SU-DHL-6 (cell line): ENCODE results near the gene ABCA4.

ENCODE experiments used
- H2AFZ ChIP-seq: fragments of 200-600 bp; sonication (generic); 2 replicates; pipeline ENCODE4 v1.6.1; 2014; ENCODE audit warnings: low read depth, mild to moderate bottlenecking, moderate library complexity, mixed read lengths, antibody characterized with exemption, low read length; ENCODE audit not compliant: severe bottlenecking
- H3F3A ChIP-seq: fragments of 200-600 bp; shearing (Covaris generic); 2 replicates; pipeline ENCODE4 v1.6.0; 2016; ENCODE audit warnings: antibody characterized with exemption, mild to moderate bottlenecking; ENCODE audit not compliant: insufficient read depth
- H3K27ac ChIP-seq: fragments of 200-600 bp; sonication (generic); 2 replicates; pipeline ENCODE4 v1.5.1; 2016; ENCODE audit warnings: low read depth, mild to moderate bottlenecking, low read length, moderate library complexity, mixed read lengths
- H3K27me3 ChIP-seq: fragments of 200-600 bp; sonication (generic), shearing (Covaris generic); 2 replicates; pipeline ENCODE4 v1.6.0; 2014; ENCODE audit warnings: mild to moderate bottlenecking, low read length
- H3K36me3 ChIP-seq: fragments of 200-600 bp; sonication (generic); 2 replicates; pipeline ENCODE4 v1.6.1; 2014; ENCODE audit warnings: mild to moderate bottlenecking, low read length, mixed read lengths
- H3K4me2 ChIP-seq: fragments of 300-600, 200-600 bp; shearing (Covaris generic), sonication (generic); 2 replicates; pipeline ENCODE4 v1.6.0; 2014; ENCODE audit warnings: low read length, low read depth, mild to moderate bottlenecking; ENCODE audit not compliant: poor library complexity, severe bottlenecking
- H3K4me3 ChIP-seq: fragments of 200-600 bp; sonication (generic); 2 replicates; pipeline ENCODE4 v1.5.1; 2014; ENCODE audit warnings: antibody characterized with exemption, low read length, mild to moderate bottlenecking, mixed read lengths; ENCODE audit not compliant: insufficient read depth, poor library complexity, severe bottlenecking
- H3K79me2 ChIP-seq: fragments of 200-600 bp; sonication (generic); 2 replicates; pipeline ENCODE4 v1.6.1; 2014; ENCODE audit warnings: mild to moderate bottlenecking, low read length, moderate library complexity; ENCODE audit not compliant: insufficient read depth
- H3K9ac ChIP-seq: fragments of 200-600 bp; sonication (generic); 2 replicates; pipeline ENCODE4 v1.7.0; 2014; ENCODE audit warnings: mild to moderate bottlenecking, low read length
- H3K9me2 ChIP-seq: fragments of 200-600 bp; sonication (generic); replicated peaks from 2 replicates; pipeline ENCODE4 v1.6.1; 2014; ENCODE audit warnings: low read length; ENCODE audit not compliant: insufficient read depth
- H3K9me3 ChIP-seq: fragments of 200-600 bp; sonication (generic); 2 replicates; pipeline ENCODE4 v1.6.1; 2014; ENCODE audit warnings: low read length, mixed read lengths; ENCODE audit not compliant: insufficient read depth
- H4K20me1 ChIP-seq: fragments of 200-600 bp; sonication (generic); 2 replicates; pipeline ENCODE4 v1.6.1; 2014; ENCODE audit warnings: low read depth, mild to moderate bottlenecking, antibody characterized with exemption, low read length, moderate library complexity, mixed read lengths
- EZH2phosphoT487 ChIP-seq: fragments of 200-600 bp; sonication (generic), shearing (Covaris generic); conservative IDR thresholded peaks from 2 replicates; pipeline ENCODE4 v1.6.1; 2018; ENCODE audit warnings: mild to moderate bottlenecking, antibody characterized with exemption, low read length, moderate library complexity, mixed read lengths
- TF ChIP-seq, protein P1 (sequence below): fragments of 200-600 bp; sonication (generic); IDR thresholded peaks from one replicate; pipeline ENCODE4 v1.5.1; 2017; ENCODE audit warnings: antibody characterized with exemption, mild to moderate bottlenecking, low read length, moderate library complexity; ENCODE audit not compliant: insufficient read depth, poor library complexity, severe bottlenecking

The ABCA4 gene

DNA sequence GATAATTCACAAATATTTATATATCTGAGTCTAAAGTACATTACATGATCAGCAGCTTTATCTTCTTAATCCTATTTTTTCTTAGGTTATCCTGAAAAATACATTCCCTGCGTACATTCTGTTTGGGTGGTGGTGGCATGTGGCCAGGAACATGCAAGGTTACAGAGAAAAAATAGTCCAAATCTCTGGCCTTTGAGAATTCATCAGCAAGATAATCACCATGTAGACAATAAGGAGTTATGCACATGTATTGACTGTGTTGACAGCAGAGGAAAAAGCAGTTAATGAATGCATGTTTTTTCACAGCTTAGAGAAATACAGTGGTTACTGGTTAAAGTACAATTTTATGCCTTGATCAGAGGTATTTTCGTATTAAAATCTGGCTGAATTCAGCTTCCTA, 49.0 kb downstream of the ABCA4 start:
- Histone ChIP-seq H3F3A (no peaks in the 10 kb centered on the region), H3K27ac (no peak overlapping the region), H3K4me2 (no peak overlapping the region), H3K79me2 (no peaks in the 10 kb centered on the region), H3K36me3 (no peaks in the 10 kb centered on the region), H3K9me2 (no peaks in the 10 kb centered on the region), H3K9me3 (no peaks in the 10 kb centered on the region), H4K20me1 (no peaks in the 10 kb centered on the region), H3K27me3 (no peaks in the 10 kb centered on the region), H2AFZ (no peak overlapping the region), H3K9ac (no peak overlapping the region), H3K4me3 (no peak overlapping the region)
- TF ChIP-seq, protein P1, sequence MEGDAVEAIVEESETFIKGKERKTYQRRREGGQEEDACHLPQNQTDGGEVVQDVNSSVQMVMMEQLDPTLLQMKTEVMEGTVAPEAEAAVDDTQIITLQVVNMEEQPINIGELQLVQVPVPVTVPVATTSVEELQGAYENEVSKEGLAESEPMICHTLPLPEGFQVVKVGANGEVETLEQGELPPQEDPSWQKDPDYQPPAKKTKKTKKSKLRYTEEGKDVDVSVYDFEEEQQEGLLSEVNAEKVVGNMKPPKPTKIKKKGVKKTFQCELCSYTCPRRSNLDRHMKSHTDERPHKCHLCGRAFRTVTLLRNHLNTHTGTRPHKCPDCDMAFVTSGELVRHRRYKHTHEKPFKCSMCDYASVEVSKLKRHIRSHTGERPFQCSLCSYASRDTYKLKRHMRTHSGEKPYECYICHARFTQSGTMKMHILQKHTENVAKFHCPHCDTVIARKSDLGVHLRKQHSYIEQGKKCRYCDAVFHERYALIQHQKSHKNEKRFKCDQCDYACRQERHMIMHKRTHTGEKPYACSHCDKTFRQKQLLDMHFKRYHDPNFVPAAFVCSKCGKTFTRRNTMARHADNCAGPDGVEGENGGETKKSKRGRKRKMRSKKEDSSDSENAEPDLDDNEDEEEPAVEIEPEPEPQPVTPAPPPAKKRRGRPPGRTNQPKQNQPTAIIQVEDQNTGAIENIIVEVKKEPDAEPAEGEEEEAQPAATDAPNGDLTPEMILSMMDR, result no peak
- no peak for TF ChIP-seq EZH2phosphoT487

DNA sequence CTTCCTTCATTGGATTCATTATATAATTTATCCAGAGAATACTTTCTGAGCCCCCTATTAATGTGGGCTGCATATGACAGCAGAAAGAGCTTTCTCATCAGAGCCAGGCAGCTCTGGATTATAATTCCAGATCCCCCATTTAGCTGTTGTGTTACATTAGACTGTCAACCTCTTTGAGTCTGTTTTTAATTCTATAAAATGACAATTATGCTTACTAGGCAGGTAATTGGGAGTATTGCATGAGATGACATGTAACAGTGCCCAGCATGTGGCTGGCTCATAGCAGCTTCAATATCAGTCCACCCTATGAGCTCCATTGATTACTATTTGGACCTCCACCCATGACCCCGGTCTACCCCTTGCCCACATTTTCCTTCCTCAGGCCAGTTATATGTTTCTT, 49.6 kb downstream of the ABCA4 start:
- Histone ChIP-seq H4K20me1 (no peaks in the 10 kb centered on the region), H3K27ac (no peak overlapping the region), H3K27me3 (no peaks in the 10 kb centered on the region), H3K9me3 (no peaks in the 10 kb centered on the region), H3K9me2 (no peaks in the 10 kb centered on the region), H3F3A (no peaks in the 10 kb centered on the region), H3K4me2 (no peak overlapping the region), H3K36me3 (no peaks in the 10 kb centered on the region), H3K4me3 (no peak overlapping the region), H3K9ac (no peak overlapping the region), H2AFZ (no peak overlapping the region), H3K79me2 (no peaks in the 10 kb centered on the region)
- TF ChIP-seq, protein P1, result no peak
- TF ChIP-seq EZH2phosphoT487, result no peak

DNA sequence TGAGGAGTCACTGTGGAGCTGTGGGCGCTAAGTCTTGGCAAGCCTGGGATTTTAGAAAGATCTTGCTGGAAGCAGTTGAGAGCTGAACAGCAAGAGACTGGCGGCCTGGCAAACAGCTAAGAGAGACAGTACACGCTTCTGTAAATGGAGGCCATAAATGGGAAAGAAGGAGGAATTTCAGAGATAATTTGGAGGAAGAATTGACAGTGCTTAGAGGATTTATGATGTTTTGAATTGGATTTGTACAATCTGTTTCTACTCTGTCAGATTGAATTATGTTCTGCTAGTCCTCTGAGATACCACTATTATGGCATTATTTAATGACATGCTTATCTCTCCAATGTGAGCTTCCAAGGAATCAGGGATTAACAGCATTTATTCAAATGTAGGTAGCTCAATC, 50.1 kb downstream of the ABCA4 start:
- H3K9me3 ChIP-seq, result no peaks in the 10 kb centered on the region
- TF ChIP-seq, protein P1, result no peak
- TF ChIP-seq EZH2phosphoT487, result no peak
- no peaks in the 10 kb centered on the region for H4K20me1 ChIP-seq
- H3F3A ChIP-seq, result no peaks in the 10 kb centered on the region
- H3K27ac ChIP-seq, result no peak overlapping the region
- H3K9ac ChIP-seq, result no peak overlapping the region
- H2AFZ ChIP-seq, result no peak overlapping the region
- no peaks in the 10 kb centered on the region for H3K27me3 ChIP-seq
- no peak overlapping the region for H3K4me2 ChIP-seq
- no peaks in the 10 kb centered on the region for H3K9me2 ChIP-seq
- no peak overlapping the region for H3K4me3 ChIP-seq
- no peaks in the 10 kb centered on the region for H3K36me3 ChIP-seq
- H3K79me2 ChIP-seq, result no peaks in the 10 kb centered on the region

DNA sequence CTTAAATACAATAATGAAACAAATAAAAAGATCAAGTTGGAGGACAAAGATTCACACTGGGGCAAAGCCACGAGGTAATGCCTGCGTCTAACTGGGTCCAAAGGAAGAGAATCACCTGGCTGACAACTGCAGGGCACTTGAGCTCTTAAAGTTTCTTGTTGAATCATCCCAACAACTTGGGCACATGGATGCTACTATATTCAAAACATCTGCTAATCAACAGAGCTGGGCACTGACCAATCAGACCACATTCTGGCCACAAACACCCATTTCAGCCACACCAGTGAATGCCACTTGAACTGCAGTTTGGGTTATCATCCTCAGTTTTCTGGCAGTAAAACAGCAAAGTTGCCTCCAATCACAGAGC, 51.0 kb downstream of the ABCA4 start:
- no peak overlapping the region for H2AFZ ChIP-seq
- no peak overlapping the region for H3K4me2 ChIP-seq
- no peak overlapping the region for H3K27ac ChIP-seq
- no peak overlapping the region for H3K4me3 ChIP-seq
- no peaks in the 10 kb centered on the region for H3K9me3 ChIP-seq
- H3K36me3 ChIP-seq, result no peaks in the 10 kb centered on the region
- no peaks in the 10 kb centered on the region for H3K79me2 ChIP-seq
- no peak overlapping the region for H3K9ac ChIP-seq
- H3K9me2 ChIP-seq, result no peaks in the 10 kb centered on the region
- no peaks in the 10 kb centered on the region for H3F3A ChIP-seq
- no peaks in the 10 kb centered on the region for H4K20me1 ChIP-seq
- TF ChIP-seq, protein P1, result no peak
- no peak for TF ChIP-seq EZH2phosphoT487
- H3K27me3 ChIP-seq, result no peaks in the 10 kb centered on the region
